Globus pallidus (tissue), 1 donor: ENCODE results near the gene ERI3.

ENCODE experiments used
- DNase-seq: peaks from one replicate; pipeline ENCODE4 v3.0.0-alpha.2; 2015; ENCODE audit warnings: low spot score

The ERI3 gene

GRCh38 chr1:44354840-44355581, at the start of gene ERI3:
Gene ERI3 (minus strand): TSS chr1:44355257. CDS start chr1:44355026, 231 bp downstream.
- DNase-seq: peak; percentile 98

GRCh38 chr1:44401256-44402228, 46.5 kb upstream of the ERI3 start:
- no peak for DNase-seq

GRCh38 chr1:44390277-44390676, 35.2 kb upstream of the ERI3 start:
- no peak for DNase-seq

- no peak for DNase-seq
These were observed 34.4 kb upstream of the ERI3 start for GRCh38 chr1:44389437-44389836.

GRCh38 chr1:44388551-44388950, 33.5 kb upstream of the ERI3 start:
- no peak for DNase-seq

- peak; percentile 65 for DNase-seq
These were observed 25.7 kb upstream of the ERI3 start for GRCh38 chr1:44380666-44381177.

GRCh38 chr1:44377925-44378784, 23.1 kb upstream of the ERI3 start:
- DNase-seq: peak; percentile 80

- DNase-seq: no peak
These were observed 20.5 kb upstream of the ERI3 start for GRCh38 chr1:44375547-44375946.

GRCh38 chr1:44371206-44371605, 16.1 kb upstream of the ERI3 start:
- DNase-seq: no peak

GRCh38 chr1:44368471-44369151, 13.6 kb upstream of the ERI3 start:
- DNase-seq: no peak

GRCh38 chr1:44367944-44368343, 12.9 kb upstream of the ERI3 start:
- DNase-seq: no peak

- no peak for DNase-seq
These were observed 11.4 kb upstream of the ERI3 start for GRCh38 chr1:44366371-44366975.

GRCh38 chr1:44361478-44361877, 6.4 kb upstream of the ERI3 start:
- DNase-seq: no peak

GRCh38 chr1:44359234-44359935, 4.3 kb upstream of the ERI3 start:
- no peak for DNase-seq

GRCh38 chr1:44357710-44358109, 2.7 kb upstream of the ERI3 start:
- DNase-seq: no peak

GRCh38 chr1:44355582-44356305, 687 bp upstream of the ERI3 start:
- peak; percentile 51 for DNase-seq

- DNase-seq: no peak
These were observed 703 bp downstream of the ERI3 start for GRCh38 chr1:44354268-44354839.

GRCh38 chr1:44353604-44354003, 1.5 kb downstream of the ERI3 start:
- no peak for DNase-seq

GRCh38 chr1:44351289-44351688, 3.8 kb downstream of the ERI3 start:
- no peak for DNase-seq
